ENCODE measurements around the gene SERPINA3.

- TF ChIP-seq POLR2A (IDR thresholded peaks at IDR 0.05) (no peak), CTCF (IDR thresholded peaks at IDR 0.05) (no peak)
Observed at GRCh38 chr14:94628578-94628977, 16.4 kb downstream of the SERPINA3 start.
